ENCODE results near the gene MIEF1.

Gene MIEF1

DNA sequence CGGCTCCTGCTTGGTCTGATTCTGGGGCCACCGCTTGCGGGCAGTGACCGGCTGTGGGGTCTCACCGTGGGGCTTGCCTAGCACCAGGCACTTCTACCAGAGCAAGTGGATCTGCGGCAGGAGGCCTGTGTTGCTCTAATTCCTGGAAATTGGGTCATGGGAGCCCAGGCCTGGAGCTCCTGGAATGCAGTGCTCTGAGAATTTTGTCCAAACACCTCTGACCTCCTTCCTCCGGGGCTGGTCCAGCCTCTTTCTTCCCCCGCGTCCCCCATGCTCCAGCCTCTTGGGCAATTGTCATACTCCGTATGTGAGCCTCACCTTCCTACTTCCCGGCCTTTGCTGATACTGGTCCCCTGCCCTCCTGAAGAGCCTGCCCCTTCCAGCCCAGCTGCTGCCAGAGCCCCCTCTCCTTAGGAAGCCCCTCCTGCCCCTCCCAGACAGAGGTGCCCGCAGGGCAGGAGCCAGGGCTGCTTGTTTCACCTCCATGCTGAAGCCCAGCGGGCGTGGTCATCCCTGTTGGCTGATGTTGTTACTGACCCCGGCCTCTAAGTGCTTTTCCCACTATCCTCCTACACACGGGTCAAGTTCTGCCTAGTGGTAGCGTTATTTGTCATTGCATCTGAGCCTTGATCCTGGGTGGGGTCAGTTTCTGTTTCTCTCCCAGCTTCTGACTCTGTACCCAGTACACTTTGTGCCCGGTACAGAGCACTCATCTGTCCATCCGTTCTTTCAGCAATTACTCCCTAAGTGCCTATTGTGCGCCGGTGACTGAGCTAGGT is 35.7 kb upstream of the MIEF1 start:
- TF ChIP-seq, protein P1, sequence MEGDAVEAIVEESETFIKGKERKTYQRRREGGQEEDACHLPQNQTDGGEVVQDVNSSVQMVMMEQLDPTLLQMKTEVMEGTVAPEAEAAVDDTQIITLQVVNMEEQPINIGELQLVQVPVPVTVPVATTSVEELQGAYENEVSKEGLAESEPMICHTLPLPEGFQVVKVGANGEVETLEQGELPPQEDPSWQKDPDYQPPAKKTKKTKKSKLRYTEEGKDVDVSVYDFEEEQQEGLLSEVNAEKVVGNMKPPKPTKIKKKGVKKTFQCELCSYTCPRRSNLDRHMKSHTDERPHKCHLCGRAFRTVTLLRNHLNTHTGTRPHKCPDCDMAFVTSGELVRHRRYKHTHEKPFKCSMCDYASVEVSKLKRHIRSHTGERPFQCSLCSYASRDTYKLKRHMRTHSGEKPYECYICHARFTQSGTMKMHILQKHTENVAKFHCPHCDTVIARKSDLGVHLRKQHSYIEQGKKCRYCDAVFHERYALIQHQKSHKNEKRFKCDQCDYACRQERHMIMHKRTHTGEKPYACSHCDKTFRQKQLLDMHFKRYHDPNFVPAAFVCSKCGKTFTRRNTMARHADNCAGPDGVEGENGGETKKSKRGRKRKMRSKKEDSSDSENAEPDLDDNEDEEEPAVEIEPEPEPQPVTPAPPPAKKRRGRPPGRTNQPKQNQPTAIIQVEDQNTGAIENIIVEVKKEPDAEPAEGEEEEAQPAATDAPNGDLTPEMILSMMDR (IDR thresholded peaks at IDR 0.05; ENCODE audit: low read depth, low read length) = no peak
- in situ Hi-C loops (cut with HindIII; ENCODE audit: low sequenced_read_pairs) = no loop called here
- no peak overlapping the region for H3K4me3 ChIP-seq (ENCODE audit: low read depth, low read length)
- DNase-seq (ENCODE audit: low read depth, low spot score) = no peak

DNA sequence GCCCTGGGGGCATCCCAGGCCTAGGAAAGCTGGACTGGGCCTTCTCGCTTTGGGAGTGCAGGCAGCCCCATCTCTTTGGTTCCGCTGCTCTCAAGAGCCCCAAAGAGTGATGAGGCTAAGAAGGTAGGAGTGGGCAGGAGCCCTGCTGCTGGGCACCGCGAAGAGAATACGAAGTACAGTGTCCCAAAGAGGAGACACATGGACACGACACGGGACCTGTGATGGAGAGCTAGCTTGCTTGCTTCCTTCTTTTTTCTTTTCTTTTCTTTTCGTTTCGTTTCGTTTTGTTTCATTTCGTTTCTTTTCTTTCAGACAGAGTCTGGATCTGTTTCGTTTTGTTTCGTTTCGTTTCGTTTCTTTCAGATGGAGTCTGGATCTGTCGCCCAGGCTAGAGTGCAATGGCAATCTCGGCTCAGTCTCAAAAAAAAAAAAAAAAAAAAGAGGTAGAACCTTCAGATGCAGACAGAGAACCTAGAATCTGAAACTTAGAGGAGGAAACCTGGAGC is 34.6 kb upstream of the MIEF1 start:
- in situ Hi-C loops (cut with HindIII; ENCODE audit: low sequenced_read_pairs) = no loop called here

DNA sequence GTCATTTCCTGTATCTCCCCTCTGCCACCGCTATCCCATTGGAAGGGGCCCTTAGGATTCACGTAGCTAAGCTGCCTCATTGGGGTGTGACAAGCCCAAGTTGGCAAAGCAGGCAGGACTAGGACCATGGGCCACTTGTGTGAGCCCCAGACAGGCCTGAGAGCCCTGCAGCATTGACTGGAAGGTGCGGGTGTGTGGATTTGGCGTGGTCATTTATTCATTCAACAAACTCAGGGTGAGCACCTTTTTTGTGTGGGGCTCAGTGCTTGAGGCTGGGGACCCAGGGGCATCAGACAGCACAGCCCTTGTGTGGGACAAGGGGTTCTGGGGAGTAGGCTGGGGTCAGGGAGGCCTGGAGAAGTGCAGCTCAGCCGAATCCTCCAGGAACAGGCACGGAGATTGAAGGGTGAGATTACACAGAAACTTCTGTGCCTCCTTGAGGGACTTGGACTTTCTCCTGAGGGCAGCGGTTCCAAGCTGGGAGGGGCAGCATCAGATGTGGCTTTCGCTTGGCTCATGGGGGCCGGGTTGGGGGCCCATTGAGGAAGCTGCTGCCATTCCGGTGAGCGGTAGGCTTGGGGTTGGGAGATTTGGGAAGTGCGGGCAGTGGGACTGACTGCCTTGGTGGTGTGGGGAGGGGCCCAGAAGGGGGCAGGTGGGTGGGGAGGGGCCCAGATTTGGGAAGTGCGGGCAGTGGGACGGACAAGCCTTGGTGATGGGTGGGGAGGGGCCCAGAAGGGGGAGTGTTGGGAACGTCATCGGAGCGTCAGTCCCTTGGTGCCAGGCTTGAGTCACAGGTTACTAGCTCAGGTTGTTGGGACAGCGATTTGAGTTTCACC is 33.4 kb upstream of the MIEF1 start:
- in situ Hi-C loops (cut with HindIII; ENCODE audit: low sequenced_read_pairs) = no loop called here
- TF ChIP-seq, protein P1 (IDR thresholded peaks at IDR 0.05; ENCODE audit: low read depth, low read length) = no peak
- H3K4me3 ChIP-seq (ENCODE audit: low read depth, low read length) = no peak overlapping the region
- no peak for DNase-seq (ENCODE audit: low read depth, low spot score)

More for the DNA sequence above, 34.6 kb upstream of the MIEF1 start:
- H3K4me3 ChIP-seq (ENCODE audit: low read depth, low read length) = no peak overlapping the region
- TF ChIP-seq, protein P1 (IDR thresholded peaks at IDR 0.05; ENCODE audit: low read depth, low read length) = no peak
- no peak for DNase-seq (ENCODE audit: low read depth, low spot score)

DNA sequence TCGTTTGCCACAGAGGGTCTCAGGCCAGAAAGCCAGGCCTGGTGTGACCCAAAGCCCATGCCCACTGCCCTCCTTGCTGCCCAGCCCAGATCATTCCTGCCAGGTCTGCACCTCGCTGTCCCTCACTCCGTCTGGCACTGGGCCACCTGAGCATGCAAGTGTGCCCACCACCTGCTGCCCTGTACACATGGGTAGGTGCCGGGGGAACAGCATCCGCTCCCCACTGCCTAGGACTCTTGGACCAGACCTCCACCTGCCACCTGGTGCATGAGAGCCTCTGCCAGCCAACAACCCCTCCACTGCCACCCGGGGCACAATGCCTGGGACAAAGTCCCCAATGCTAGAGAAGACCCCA is 32.8 kb upstream of the MIEF1 start:
- in situ Hi-C loops (cut with HindIII; ENCODE audit: low sequenced_read_pairs) = no loop called here
- no peak overlapping the region for H3K4me3 ChIP-seq (ENCODE audit: low read depth, low read length)
- TF ChIP-seq, protein P1 (IDR thresholded peaks at IDR 0.05; ENCODE audit: low read depth, low read length) = no peak
- no peak for DNase-seq (ENCODE audit: low read depth, low spot score)

DNA sequence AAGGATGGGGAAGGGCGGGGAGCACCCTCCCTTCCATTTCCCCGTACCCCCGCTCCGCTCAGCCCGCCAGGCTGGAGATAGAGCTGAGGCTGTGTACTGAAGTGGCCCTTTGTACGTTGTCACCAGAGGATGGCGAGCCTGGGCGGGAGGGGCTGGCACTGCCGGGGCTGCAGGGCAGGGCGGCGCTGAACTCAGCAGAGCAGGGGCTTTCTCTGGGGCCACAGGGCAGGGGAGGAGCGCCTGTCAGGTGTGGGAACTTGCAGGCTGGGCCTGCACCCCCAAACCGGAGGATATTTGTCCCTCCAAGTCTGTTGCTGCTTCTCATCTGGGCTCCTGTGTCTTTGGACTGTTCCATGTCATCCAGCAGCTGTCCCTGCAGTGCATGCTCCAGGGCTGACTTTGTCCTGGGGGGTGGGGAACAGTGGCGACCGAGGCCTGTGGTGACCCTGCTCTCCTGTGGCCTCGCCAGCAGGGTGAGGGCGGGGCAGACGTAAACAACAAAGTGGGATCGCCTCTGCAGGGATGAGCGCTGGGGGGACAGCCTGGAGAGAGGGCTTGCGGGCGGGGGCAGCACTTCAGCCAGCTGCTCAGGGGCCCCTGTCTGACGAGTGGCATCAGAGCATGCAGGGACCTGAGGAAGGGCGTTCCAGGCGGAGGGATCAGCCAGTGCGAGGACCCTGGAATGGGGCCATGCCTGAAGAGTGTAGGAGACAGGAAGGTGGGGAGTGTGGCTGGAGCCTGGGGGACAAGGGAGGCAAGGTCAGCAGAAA is 32.2 kb upstream of the MIEF1 start:
- H3K4me3 ChIP-seq (ENCODE audit: low read depth, low read length) = no peak overlapping the region
- TF ChIP-seq, protein P1 (IDR thresholded peaks at IDR 0.05; ENCODE audit: low read depth, low read length) = no peak
- no peak for DNase-seq (ENCODE audit: low read depth, low spot score)
- in situ Hi-C loops (cut with HindIII; ENCODE audit: low sequenced_read_pairs) = no loop called here

All from astrocyte of the spinal cord (primary cell).